HepG2 (cell line): ENCODE data around the gene HEATR1. TPM values are rescaled to one million over a fixed set of nuclear protein-coding genes. Genes with fewer than 3 reads are reported as not detected.

ENCODE experiments used
- ATRX ChIP-seq: sonication (generic); formaldehyde crosslinking; IDR thresholded peaks from 2 replicates; pipeline ENCODE4 v1.4.0; 2020; ENCODE audit warnings: missing genetic modification reagents, borderline replicate concordance
- FOXC1 ChIP-seq: sonication (generic); formaldehyde crosslinking; IDR thresholded peaks from 2 replicates; pipeline ENCODE4 v1.8.0; 2022; ENCODE audit warnings: mild to moderate bottlenecking, missing genetic modification reagents, borderline replicate concordance
- GTF3A ChIP-seq: sonication (generic); formaldehyde crosslinking; conservative IDR thresholded peaks from 2 replicates; pipeline ENCODE4 v1.4.0; 2020; ENCODE audit warnings: mild to moderate bottlenecking, missing genetic modification reagents
- KDM2A ChIP-seq: sonication (generic); formaldehyde crosslinking; IDR thresholded peaks from 2 replicates; pipeline ENCODE4 v1.4.0; 2020; ENCODE audit warnings: low read depth, missing genetic modification reagents, borderline replicate concordance
- PATZ1 ChIP-seq: sonication (generic); formaldehyde crosslinking; IDR thresholded peaks from 2 replicates; pipeline ENCODE4 v1.4.0; 2020; ENCODE audit warnings: missing genetic modification reagents
- PAXIP1 ChIP-seq: sonication (generic); formaldehyde crosslinking; conservative IDR thresholded peaks from 2 replicates; pipeline ENCODE4 v1.4.0; 2020; ENCODE audit warnings: mild to moderate bottlenecking, missing genetic modification reagents, moderate library complexity
- PITX1 ChIP-seq: sonication (generic); formaldehyde crosslinking; IDR thresholded peaks from 2 replicates; pipeline ENCODE4 v1.5.1; 2020; ENCODE audit warnings: mild to moderate bottlenecking, missing genetic modification reagents
- RAD21 ChIP-seq: fragments of 450-650 bp; formaldehyde crosslinking; IDR thresholded peaks from 2 replicates; pipeline ENCODE4 v1.5.0; 2020; ENCODE audit warnings: mild to moderate bottlenecking
- RORA ChIP-seq: sonication (generic); formaldehyde crosslinking; IDR thresholded peaks from 2 replicates; pipeline ENCODE4 v1.5.0; 2020; ENCODE audit warnings: mild to moderate bottlenecking, missing genetic modification reagents, moderate library complexity
- SNRNP70 ChIP-seq: fragments of 200-400 bp; formaldehyde crosslinking; IDR thresholded peaks from 2 replicates; pipeline ENCODE4 v1.6.1; 2017; ENCODE audit warnings: mild to moderate bottlenecking, low read depth, low read length, moderate library complexity
- UBTF ChIP-seq: sonication (generic); formaldehyde crosslinking; IDR thresholded peaks from 2 replicates; pipeline ENCODE4 v1.4.0; 2020; ENCODE audit warnings: mild to moderate bottlenecking, missing genetic modification reagents
- ZFX ChIP-seq: sonication (generic); formaldehyde crosslinking; IDR thresholded peaks from 2 replicates; pipeline ENCODE4 v1.4.0; 2020; ENCODE audit warnings: mild to moderate bottlenecking, low read depth, missing genetic modification reagents, moderate library complexity
- ZNF576 ChIP-seq: sonication (generic); formaldehyde crosslinking; IDR thresholded peaks from 2 replicates; pipeline ENCODE4 v1.4.0; 2020; ENCODE audit warnings: mild to moderate bottlenecking, missing genetic modification reagents
- ZNF619 ChIP-seq: sonication (generic); formaldehyde crosslinking; IDR thresholded peaks from 2 replicates; pipeline ENCODE4 v1.4.0; 2020; ENCODE audit warnings: mild to moderate bottlenecking, missing genetic modification reagents
- ZNF629 ChIP-seq: sonication (generic); formaldehyde crosslinking; conservative IDR thresholded peaks from 2 replicates; pipeline ENCODE4 v1.5.0; 2020; ENCODE audit warnings: missing genetic modification reagents
- ZSCAN31 ChIP-seq: sonication (generic); formaldehyde crosslinking; IDR thresholded peaks from 2 replicates; pipeline ENCODE4 v1.5.0; 2020; ENCODE audit warnings: low read depth, mild to moderate bottlenecking, missing genetic modification reagents
- polyA plus RNA-seq, 8 experiments: library from polyadenylated mRNA; depleted of rRNA in 3 of 8; stranded (reverse) in 7 of 8; unstranded in 1 of 8; fragments of >200 nt; fragmentation: Illumina TruSeq in 4 of 8; extraction: Trizol in 4 of 8; gene quantifications; 2 replicates each; pipeline versions ENCODE4 v1.2.1 to v1.2.3, GENCODE V29; 2011 to 2016; ENCODE audit warnings: low read depth in 4 of 8, missing spikeins in 1 of 8, mixed read lengths in 1 of 8; ENCODE audit not compliant: insufficient read depth in 1 of 8
- total RNA-seq, 5 experiments: library from RNA; depleted of rRNA; stranded (reverse); fragments of >200 nt; fragmentation: Illumina TruSeq; extraction: Trizol; gene quantifications; 2 replicates each; pipeline ENCODE4 v1.2.3, GENCODE V29; 2016; ENCODE audit warnings: low read depth in 1 of 5
- TF ChIP-seq, protein P1 (sequence below): sonication (generic); formaldehyde crosslinking; IDR thresholded peaks from 2 replicates; pipeline ENCODE4 v1.4.0; 2020; ENCODE audit warnings: missing genetic modification reagents
- TF ChIP-seq, protein P2 (sequence below): sonication (generic); formaldehyde crosslinking; IDR thresholded peaks from 2 replicates; pipeline ENCODE4 v1.5.0; 2020; ENCODE audit warnings: missing genetic modification reagents

Gene HEATR1
- total and polyA plus RNA-seq, 2 of the 13 experiments (the other 11 are each of a cell fraction or from before 2014, with no cell fraction given): 10.2 to 45.8 TPM

GRCh38 chr1:236523704-236524141 lies 80.6 kb downstream of the HEATR1 start, which contains the start of gene LGALS8 (continued):
- TF ChIP-seq ZNF619 (CRISPR knock-in tag) (no peak; the same call in 1 of the 2 replicates), ZSCAN31 (no peak), KDM2A (CRISPR knock-in tag) (peak; percentile 77), PITX1 (no peak), UBTF (peak; percentile 73), SNRNP70 (no peak), ZFX (CRISPR knock-in tag) (peak; percentile 61), ATRX (CRISPR knock-in tag) (no peak), ZNF629 (CRISPR knock-in tag) (no peak; the same call in 1 of the 2 replicates), PATZ1 (CRISPR knock-in tag) (peak; percentile 35; the same call in 1 of the 2 replicates), RORA (CRISPR knock-in tag) (no peak), PAXIP1 (no peak; the same call in 1 of the 2 replicates), GTF3A (CRISPR knock-in tag) (no peak), ZNF576 (CRISPR knock-in tag) (peak; percentile 88), RAD21 (CRISPR knock-in tag) (no peak), FOXC1 (CRISPR knock-in tag) (0 out of 2 replicates have a peak, but pooled peaks have one; percentile 15)
- TF ChIP-seq, protein P1, sequence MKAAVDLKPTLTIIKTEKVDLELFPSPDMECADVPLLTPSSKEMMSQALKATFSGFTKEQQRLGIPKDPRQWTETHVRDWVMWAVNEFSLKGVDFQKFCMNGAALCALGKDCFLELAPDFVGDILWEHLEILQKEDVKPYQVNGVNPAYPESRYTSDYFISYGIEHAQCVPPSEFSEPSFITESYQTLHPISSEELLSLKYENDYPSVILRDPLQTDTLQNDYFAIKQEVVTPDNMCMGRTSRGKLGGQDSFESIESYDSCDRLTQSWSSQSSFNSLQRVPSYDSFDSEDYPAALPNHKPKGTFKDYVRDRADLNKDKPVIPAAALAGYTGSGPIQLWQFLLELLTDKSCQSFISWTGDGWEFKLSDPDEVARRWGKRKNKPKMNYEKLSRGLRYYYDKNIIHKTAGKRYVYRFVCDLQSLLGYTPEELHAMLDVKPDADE: 0 out of 2 replicates have a peak, but pooled peaks have one; percentile 30
- TF ChIP-seq, protein P2, sequence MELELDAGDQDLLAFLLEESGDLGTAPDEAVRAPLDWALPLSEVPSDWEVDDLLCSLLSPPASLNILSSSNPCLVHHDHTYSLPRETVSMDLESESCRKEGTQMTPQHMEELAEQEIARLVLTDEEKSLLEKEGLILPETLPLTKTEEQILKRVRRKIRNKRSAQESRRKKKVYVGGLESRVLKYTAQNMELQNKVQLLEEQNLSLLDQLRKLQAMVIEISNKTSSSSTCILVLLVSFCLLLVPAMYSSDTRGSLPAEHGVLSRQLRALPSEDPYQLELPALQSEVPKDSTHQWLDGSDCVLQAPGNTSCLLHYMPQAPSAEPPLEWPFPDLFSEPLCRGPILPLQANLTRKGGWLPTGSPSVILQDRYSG (CRISPR knock-in tag): no peak
